SKM-1 treated with dmso at 0.1 percent for 144 hours (cell line): ENCODE measurements around the gene TNIP2.

ENCODE experiments used
- DNase-seq: peaks from one replicate; lab custom pipeline; 2025; ENCODE audit not compliant: unreplicated experiment; lab: John Stamatoyannopoulos, UW

TNIP2 gene

DNA sequence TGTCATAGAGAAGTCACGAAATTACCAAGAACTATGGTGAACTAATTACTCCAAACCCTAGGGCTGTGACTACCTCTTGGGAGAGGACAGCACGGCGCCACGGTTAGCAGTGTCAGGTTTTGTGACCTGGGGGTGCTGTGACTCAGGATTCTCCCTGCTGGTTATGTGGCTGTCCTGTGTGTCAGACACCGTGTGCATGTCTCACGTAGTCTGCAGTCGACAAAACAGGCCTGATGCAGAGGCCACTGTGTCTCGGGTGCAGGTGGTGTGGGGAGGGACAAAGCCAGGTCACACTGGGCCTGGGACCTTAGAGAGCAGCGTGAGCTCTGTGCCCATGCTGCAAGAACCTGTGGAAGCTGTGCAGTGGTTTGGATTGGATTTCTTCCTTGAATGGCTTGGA, 34.1 kb downstream of the TNIP2 start:
- no peak for DNase-seq

- DNase-seq: no peak
Measured at GRCh38 chr4:2721586-2721985, 34.5 kb downstream of the TNIP2 start.

GRCh38 chr4:2716236-2716635, 39.9 kb downstream of the TNIP2 start:
- DNase-seq: no peak

- no peak for DNase-seq
Measured at GRCh38 chr4:2715426-2715825, 40.7 kb downstream of the TNIP2 start.

GRCh38 chr4:2714918-2715317, 41.2 kb downstream of the TNIP2 start:
- no peak for DNase-seq

GRCh38 chr4:2714061-2714770, 41.9 kb downstream of the TNIP2 start:
- DNase-seq: no peak

GRCh38 chr4:2713337-2713736, 42.8 kb downstream of the TNIP2 start:
- DNase-seq: no peak

DNA sequence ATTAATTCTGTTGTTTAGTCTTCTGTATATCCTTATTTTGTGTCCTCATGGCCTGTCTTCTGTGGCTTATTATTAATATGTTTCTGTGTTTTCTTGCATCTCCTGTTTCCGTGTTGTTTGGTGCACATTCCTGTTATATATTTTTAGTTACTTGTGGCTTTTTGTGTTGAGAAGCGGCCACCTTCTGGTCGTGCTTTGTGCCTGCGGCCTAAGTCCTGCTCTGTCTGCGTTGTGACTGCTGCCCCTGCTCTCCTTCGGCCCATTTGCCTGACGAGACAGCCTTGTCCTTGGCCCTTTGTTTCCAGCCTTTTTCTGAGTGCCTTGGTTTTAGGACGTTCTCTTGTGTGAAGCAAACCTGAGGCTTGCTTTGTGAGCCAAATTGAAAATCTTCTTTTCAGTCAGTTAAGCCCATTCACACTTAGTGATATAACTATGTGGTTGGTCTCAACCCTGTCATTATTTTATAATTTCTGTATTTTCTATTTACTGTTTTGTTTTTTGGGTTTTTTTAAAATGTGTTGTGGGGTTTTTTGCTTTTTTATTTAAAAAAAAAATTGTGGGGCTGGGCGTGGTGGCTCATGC, 43.8 kb downstream of the TNIP2 start:
- no peak for DNase-seq

- DNase-seq: no peak
Measured at GRCh38 chr4:2702770-2703169, 53.4 kb downstream of the TNIP2 start.

DNA sequence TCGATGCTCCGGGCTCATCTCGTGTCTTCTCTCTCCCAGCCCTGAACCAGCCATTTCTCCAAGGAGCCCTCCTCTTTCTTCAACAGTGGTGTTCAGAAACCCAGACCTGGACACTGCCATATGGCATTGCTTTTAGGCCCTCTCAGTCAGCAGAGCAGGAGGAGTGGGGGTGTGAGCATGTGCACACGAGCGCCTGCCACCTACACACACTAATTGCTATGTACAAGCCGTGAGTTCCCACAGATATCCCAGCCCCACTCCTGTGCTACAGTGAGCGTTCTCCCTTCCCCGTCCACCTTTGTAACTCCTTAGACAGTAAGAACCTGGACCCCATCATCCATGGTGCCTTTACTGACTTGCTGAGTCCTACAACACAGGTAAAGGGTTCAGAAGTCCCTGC, 53.8 kb downstream of the TNIP2 start:
- no peak for DNase-seq

DNA sequence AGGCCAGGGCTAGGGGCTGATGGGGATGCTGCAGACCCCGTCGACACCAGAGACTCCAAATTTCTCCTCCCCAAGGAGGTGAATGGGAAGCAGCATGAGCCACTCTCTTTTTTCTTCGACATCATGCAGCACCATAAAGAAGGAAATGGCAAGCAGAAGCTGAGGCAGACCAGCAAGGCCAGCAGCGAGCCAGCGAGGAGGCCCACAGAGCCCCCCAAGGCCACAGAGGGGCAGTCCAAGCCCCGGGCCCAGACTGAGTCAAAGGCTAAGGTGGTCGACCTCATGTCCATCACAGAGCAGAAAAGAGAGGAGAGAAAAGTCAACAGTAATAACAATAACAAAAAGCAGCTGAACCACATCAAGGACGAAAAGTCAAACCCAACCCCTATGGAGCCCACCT, 56.1 kb downstream of the TNIP2 start:
- no peak for DNase-seq

DNA sequence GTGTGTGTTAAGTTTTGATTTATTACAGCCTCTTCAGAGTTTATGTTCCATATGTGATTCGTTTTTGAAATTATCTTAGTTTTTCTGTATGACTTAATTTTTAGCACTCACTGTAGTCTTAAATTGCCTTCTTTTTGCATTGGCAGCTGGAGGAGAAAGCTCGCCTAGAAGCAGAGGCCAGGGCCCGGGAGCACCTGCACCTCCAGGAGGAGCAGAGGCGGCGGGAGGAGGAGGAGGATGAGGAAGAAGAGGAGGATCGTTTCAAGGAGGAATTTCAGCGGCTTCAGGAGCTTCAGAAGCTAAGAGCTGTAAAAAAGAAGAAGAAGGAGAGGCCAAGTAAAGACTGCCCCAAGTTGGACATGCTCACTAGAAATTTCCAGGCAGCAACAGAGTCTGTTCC, 56.6 kb downstream of the TNIP2 start:
- no peak for DNase-seq

DNA sequence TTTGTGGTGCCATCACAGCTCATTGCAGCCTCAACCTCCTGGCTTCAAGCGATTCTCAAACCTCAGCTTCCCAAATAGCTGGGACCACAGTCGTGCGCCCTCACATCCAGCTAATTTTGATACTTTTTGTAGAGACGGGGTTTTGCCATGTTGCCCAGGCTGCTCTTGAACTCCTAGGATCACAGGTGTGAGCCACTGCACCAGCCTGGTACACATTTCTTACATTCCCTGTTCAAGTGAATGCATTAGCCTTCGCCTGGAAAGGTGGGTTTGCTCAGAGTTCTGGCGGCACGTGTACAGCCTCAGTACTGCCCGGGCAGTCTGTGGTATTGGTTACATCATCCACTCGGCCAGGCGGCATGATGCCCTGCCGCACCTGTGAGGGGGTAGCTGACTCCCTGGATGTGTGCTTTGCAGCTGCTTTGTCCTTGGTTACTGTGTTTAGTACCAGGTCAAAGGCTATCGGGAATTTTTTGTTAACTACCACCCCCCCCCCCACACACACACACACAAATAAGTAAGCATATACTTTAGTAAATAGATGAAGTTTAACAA, 57.1 kb downstream of the TNIP2 start:
- no peak for DNase-seq

GRCh38 chr4:2698504-2698903, 57.6 kb downstream of the TNIP2 start:
- DNase-seq: no peak

GRCh38 chr4:2697995-2698414, 58.1 kb downstream of the TNIP2 start:
- DNase-seq: no peak

DNA sequence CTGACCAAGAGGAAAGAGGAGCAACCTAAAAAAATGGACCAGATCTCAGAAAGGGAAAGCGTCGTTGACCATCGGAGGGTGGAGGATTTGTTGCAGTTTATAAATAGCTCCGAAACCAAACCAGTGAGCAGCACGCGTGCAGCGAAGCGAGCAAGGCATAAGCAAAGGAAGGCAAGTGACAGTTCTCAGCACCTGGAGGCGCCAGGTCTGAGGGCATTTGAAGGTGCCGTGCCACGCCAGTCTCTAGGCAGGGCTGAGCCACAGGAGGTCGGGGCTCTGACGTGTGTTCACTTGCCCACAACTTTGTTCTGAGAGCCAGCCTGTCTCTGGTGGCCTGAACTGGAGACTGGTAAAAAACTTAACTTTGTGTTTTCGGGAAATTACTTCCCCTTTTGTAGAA, 59.7 kb downstream of the TNIP2 start:
- DNase-seq: no peak

GRCh38 chr4:2695346-2696060, 60.6 kb downstream of the TNIP2 start:
- no peak for DNase-seq

- DNase-seq: no peak
Measured at GRCh38 chr4:2694691-2695090, 61.4 kb downstream of the TNIP2 start.

DNA sequence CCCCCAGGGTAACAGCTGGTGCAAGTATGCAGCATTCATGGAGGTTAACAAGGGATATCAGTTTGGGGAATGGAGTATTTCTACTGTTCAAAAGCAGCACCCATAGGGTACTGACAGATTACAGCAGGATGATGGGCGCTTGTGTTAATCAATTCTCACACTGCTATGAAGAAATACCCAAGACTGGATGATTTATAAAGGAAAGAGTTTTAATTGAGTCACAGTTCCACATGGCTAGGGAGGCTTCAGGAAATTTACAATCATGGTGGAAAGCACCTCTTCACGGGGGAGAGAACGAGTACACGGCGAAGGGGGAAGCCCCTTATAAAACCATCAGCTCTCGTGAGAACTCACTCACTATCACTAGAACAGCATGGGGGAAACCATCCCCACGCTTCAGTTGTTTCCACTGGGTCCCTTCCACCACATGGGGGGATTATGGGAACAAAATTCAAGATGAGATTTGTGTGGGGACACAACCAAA, 64.1 kb downstream of the TNIP2 start:
- DNase-seq: no peak
